ENCODE results near the gene RERE.
"Not testable (repeated sequence)": the region's sequence is repeated elsewhere in the genome, so short reads cannot be mapped to it uniquely, and the experiment has no call there.

DNA sequence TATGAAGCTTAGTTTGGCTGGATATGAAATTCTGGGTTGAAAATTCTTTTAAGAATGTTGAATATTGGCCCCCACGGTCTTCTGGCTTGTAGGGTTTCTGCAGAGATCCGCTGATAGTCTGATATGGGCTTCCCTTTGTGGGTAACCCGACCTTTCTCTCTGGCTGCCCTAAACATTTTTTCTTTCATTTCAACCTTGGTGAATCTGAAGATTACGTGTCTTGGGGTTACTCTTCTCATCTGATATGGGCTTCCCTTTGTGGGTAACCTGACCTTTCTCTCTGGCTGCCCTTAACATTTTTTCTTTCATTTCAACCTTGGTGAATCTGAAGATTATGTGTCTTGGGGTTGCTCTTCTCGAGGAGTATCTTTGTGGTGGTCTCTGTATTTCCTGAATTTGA lies 371.3 kb downstream of the RERE start:
- TF ChIP-seq POLR2AphosphoS5 (IDR thresholded peaks at IDR 0.05; ENCODE audit: insufficient read depth in 1 of 2, low read depth in 1 of 2); POLR2A (IDR thresholded peaks at IDR 0.05): not testable (repeated sequence)
- TF ChIP-seq, protein P1, sequence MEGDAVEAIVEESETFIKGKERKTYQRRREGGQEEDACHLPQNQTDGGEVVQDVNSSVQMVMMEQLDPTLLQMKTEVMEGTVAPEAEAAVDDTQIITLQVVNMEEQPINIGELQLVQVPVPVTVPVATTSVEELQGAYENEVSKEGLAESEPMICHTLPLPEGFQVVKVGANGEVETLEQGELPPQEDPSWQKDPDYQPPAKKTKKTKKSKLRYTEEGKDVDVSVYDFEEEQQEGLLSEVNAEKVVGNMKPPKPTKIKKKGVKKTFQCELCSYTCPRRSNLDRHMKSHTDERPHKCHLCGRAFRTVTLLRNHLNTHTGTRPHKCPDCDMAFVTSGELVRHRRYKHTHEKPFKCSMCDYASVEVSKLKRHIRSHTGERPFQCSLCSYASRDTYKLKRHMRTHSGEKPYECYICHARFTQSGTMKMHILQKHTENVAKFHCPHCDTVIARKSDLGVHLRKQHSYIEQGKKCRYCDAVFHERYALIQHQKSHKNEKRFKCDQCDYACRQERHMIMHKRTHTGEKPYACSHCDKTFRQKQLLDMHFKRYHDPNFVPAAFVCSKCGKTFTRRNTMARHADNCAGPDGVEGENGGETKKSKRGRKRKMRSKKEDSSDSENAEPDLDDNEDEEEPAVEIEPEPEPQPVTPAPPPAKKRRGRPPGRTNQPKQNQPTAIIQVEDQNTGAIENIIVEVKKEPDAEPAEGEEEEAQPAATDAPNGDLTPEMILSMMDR (IDR thresholded peaks at IDR 0.05), result not testable (repeated sequence)
